ENCODE data around the gene DEPDC5.

DNA sequence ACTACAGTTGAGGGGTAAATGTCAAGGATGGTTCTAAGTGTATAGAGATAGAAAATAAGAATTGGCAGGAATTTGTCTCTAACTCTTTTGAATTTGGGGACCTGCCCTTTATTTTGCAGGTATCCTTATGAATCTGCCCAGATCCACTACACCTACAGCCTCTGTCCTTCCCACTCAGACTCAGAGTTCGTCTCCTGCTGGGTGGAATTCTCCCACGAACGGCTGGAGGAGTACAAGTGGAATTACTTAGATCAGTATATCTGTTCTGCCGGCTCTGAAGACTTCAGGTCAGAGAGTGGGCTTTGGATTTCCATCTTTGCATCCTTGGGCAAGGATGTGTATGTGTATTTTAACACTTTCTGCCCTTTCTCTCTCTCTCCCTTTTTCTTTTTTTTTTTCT is 89.7 kb downstream of the DEPDC5 start:
- TF ChIP-seq CTCF (conservative IDR thresholded peaks at IDR 0.05; ENCODE audit: low read depth, low read length) (no peak), EZH2 (IDR thresholded peaks at IDR 0.05; ENCODE audit: borderline replicate concordance, low read depth, low read length, poor library complexity, severe bottlenecking) (no peak)

Data from A673 (cell line).